Right lobe of liver (tissue), 4 donors: ENCODE results near the gene STXBP6.

Experiments
- CTCF ChIP-seq, 4 donors: fragments of 200-600 bp in 3 of 4; fragments of 450-650 bp in 1 of 4; IDR thresholded peaks; one replicate each; pipeline versions ENCODE4 v1.5.1 to v1.8.0; 2016 to 2022; ENCODE audit warnings: antibody characterized with exemption in 4 of 4, mild to moderate bottlenecking in 2 of 4
- POLR2A ChIP-seq: fragments of 450-650 bp; IDR thresholded peaks from one replicate; pipeline ENCODE4 v1.6.1; 2017; ENCODE audit warnings: antibody characterized with exemption, mild to moderate bottlenecking
- donor health status: DM: no; HTN: no; CAD: no.
- donor health status: DM: no; HTN: no; CAD: no.
- donor health status: DM: no; HTN: yes; CAD: no.

- TF ChIP-seq CTCF (IDR thresholded peaks at IDR 0.05) (no peak), POLR2A (no peak)
Observed at GRCh38 chr14:25049568-25050268, at the start of gene STXBP6.
